Panc1 (cell line): Measurements from ENCODE around the gene WWOX. TPM values are rescaled to one million over a fixed set of nuclear protein-coding genes. Genes with fewer than 3 reads are reported as not detected.

Experiments used
- ATAC-seq: fragments of 200-7000 bp; cut with Tn5 transposase; 2 replicates; pipeline ENCODE4 v1.9.1; 2020; ENCODE audit warnings: mild to moderate bottlenecking, moderate library complexity
- BruUV-seq: library from RNA; stranded (reverse); fragments of 400-500 nt; replicated peaks from 2 replicates; lab custom pipeline; 2021; lab: Mats Ljungman, UMichigan
- CTCF ChIA-PET: fragments of 300-600 bp; sonication (Branson Sonifier 250); formaldehyde crosslinking; loops from one replicate; lab custom pipeline; 2022; ENCODE audit warnings: antibody characterized with exemption; lab: Charles Lee
- POLR2A ChIA-PET: fragments of 300-600 bp; sonication (Branson Sonifier 250); formaldehyde crosslinking; loops from one replicate; lab custom pipeline; 2022; ENCODE audit warnings: antibody characterized with exemption; lab: Charles Lee
- DNase-seq: peaks from one replicate; pipeline ENCODE4 v3.0.0-alpha.2; 2010; ENCODE audit warnings: low read depth, low spot score
- H3K27ac ChIP-seq: 2 replicates; pipeline ENCODE4 v1.5.1; 2011; ENCODE audit warnings: mild to moderate bottlenecking, low read length, inconsistent platforms
- H3K27me3 ChIP-seq: fragments of 200-500 bp; sonication (Bioruptor generic); 2 replicates; pipeline ENCODE4 v1.6.0; 2014; ENCODE audit warnings: low read length, inconsistent platforms; ENCODE audit not compliant: control insufficient read depth, insufficient read depth
- H3K36me3 ChIP-seq: fragments of 200-500 bp; sonication (Bioruptor generic); 2 replicates; pipeline ENCODE4 v1.5.1; 2014; ENCODE audit warnings: inconsistent platforms, mild to moderate bottlenecking, low read length, moderate library complexity; ENCODE audit not compliant: control insufficient read depth, insufficient read depth
- H3K4me1 ChIP-seq: 2 replicates; pipeline ENCODE4 v1.5.1; 2011; ENCODE audit warnings: inconsistent platforms, mild to moderate bottlenecking, low read length, moderate library complexity; ENCODE audit not compliant: control insufficient read depth, insufficient read depth
- H3K4me3 ChIP-seq, 2 experiments: 2 replicates each; pipeline ENCODE4 v1.5.1; 2011 to 2012; ENCODE audit warnings: low read depth in 2 of 2, low read length in 2 of 2, mild to moderate bottlenecking in 2 of 2, inconsistent platforms in 1 of 2, moderate library complexity in 1 of 2
- H3K9me3 ChIP-seq: fragments of 200-500 bp; sonication (Bioruptor generic); 2 replicates; pipeline ENCODE4 v1.5.1; 2014; ENCODE audit warnings: low read depth, mild to moderate bottlenecking, inconsistent platforms, low read length, moderate library complexity; ENCODE audit not compliant: control insufficient read depth, insufficient read depth
- POLR2AphosphoS5 ChIP-seq: IDR thresholded peaks from 2 replicates; pipeline ENCODE4 v1.6.1; 2012; ENCODE audit warnings: mild to moderate bottlenecking, low read depth, low read length, moderate library complexity
- SIN3A ChIP-seq: IDR thresholded peaks from 2 replicates; pipeline ENCODE4 v1.6.1; 2012; ENCODE audit warnings: low read depth, mild to moderate bottlenecking, low read length, moderate library complexity, borderline replicate concordance; ENCODE audit not compliant: insufficient read depth
- TCF7L2 ChIP-seq: IDR thresholded peaks from 2 replicates; pipeline ENCODE4 v1.6.1; 2011; ENCODE audit warnings: mild to moderate bottlenecking, low read depth, low read length, inconsistent platforms
- in situ Hi-C: cut with HindIII; loops from 2 replicates; pipeline ENCODE4 v1.10.0; 2016; ENCODE audit warnings: low sequenced_read_pairs, low pct_unique_long_range_greater_than_20kb
- intact Hi-C: fragments of 100-400 bp; cut with micrococcal nuclease; formaldehyde crosslinking; loops from one replicate; pipeline ENCODE4 v1.10.0; 2022; ENCODE audit not compliant: unreplicated experiment
- total RNA-seq: library from RNA; stranded (reverse); gene quantifications from one replicate; pipeline ENCODE4 v1.2.1, GENCODE V29; 2021; ENCODE audit not compliant: unreplicated experiment
- TF ChIP-seq, protein P1 (sequence below), 2 experiments: IDR thresholded peaks; 2 replicates each; pipeline ENCODE4 v1.6.1; 2011 to 2012; ENCODE audit warnings: low read depth in 2 of 2, control low read depth in 1 of 2, low read length in 1 of 2, mild to moderate bottlenecking in 1 of 2, moderate library complexity in 1 of 2; ENCODE audit not compliant: insufficient read depth in 1 of 2
- TF ChIP-seq, protein P2 (sequence below): fragments of 450-650 bp; IDR thresholded peaks from 2 replicates; pipeline ENCODE4 v1.5.1; 2017; ENCODE audit warnings: mild to moderate bottlenecking

The WWOX gene
- total RNA-seq, 1 experiment from 2014 or later: 12.5 TPM

DNA sequence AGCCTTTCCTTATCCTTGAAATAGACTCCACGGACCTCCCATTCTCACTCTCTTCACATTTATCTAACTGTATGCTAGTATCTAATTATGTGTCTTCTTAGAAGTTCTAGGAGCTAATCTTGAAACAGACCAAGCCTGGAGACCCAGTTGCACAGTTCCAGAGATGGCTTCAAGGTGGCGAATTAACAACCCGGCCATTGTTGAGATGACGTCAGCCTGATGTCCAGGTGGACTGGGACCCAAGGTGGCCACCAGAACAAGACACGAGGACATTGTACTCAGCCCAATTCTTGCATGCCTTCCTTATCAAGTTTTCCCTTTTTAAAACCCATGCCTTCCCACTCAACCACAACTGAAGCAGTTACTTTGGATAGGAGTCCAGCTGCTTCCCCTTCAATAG, 29.5 kb upstream of the WWOX start:
- intact Hi-C loops (no loop called here), in situ Hi-C loops (no loop called here)
- DNase-seq (no peak), ATAC-seq (no peak)
- TF ChIP-seq, protein P1, sequence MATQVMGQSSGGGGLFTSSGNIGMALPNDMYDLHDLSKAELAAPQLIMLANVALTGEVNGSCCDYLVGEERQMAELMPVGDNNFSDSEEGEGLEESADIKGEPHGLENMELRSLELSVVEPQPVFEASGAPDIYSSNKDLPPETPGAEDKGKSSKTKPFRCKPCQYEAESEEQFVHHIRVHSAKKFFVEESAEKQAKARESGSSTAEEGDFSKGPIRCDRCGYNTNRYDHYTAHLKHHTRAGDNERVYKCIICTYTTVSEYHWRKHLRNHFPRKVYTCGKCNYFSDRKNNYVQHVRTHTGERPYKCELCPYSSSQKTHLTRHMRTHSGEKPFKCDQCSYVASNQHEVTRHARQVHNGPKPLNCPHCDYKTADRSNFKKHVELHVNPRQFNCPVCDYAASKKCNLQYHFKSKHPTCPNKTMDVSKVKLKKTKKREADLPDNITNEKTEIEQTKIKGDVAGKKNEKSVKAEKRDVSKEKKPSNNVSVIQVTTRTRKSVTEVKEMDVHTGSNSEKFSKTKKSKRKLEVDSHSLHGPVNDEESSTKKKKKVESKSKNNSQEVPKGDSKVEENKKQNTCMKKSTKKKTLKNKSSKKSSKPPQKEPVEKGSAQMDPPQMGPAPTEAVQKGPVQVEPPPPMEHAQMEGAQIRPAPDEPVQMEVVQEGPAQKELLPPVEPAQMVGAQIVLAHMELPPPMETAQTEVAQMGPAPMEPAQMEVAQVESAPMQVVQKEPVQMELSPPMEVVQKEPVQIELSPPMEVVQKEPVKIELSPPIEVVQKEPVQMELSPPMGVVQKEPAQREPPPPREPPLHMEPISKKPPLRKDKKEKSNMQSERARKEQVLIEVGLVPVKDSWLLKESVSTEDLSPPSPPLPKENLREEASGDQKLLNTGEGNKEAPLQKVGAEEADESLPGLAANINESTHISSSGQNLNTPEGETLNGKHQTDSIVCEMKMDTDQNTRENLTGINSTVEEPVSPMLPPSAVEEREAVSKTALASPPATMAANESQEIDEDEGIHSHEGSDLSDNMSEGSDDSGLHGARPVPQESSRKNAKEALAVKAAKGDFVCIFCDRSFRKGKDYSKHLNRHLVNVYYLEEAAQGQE (IDR thresholded peaks at IDR 0.05; ENCODE audit: insufficient read depth in 1 of 2, low read depth in 2 of 2, low read length in 1 of 2): no peak
- no peaks in the 10 kb centered on the region for H3K36me3 ChIP-seq
- BruUV-seq: no TSS peak
- no peaks in the 10 kb centered on the region for H3K9me3 ChIP-seq
- CTCF ChIA-PET: no interaction called here
- H3K27me3 ChIP-seq: no peaks in the 10 kb centered on the region
- POLR2A ChIA-PET: no interaction called here
- H3K4me1 ChIP-seq: no peaks in the 10 kb centered on the region
- H3K4me3 ChIP-seq: no peak overlapping the region
- no peak overlapping the region for H3K27ac ChIP-seq

DNA sequence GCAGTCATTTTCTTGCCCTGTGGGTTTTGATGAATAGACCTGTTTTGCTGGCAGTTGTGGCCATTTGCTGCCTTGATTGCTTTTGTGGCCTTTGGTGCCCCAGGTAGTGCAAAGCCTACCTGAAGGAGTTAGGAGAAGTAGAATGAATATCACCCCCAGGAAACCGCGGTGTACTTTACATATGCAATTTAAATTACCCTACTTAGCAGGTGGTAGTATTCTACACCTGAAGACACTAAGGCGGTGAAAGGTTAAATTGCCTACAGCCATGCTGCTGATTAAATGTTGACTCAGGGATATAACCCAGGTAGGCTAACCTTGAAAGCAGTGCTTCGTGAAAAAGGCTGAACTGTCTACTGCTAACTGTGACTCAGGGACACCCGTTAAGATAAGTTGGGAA, 27.2 kb upstream of the WWOX start:
- ATAC-seq (no peak), DNase-seq (no peak)
- TF ChIP-seq, protein P2, sequence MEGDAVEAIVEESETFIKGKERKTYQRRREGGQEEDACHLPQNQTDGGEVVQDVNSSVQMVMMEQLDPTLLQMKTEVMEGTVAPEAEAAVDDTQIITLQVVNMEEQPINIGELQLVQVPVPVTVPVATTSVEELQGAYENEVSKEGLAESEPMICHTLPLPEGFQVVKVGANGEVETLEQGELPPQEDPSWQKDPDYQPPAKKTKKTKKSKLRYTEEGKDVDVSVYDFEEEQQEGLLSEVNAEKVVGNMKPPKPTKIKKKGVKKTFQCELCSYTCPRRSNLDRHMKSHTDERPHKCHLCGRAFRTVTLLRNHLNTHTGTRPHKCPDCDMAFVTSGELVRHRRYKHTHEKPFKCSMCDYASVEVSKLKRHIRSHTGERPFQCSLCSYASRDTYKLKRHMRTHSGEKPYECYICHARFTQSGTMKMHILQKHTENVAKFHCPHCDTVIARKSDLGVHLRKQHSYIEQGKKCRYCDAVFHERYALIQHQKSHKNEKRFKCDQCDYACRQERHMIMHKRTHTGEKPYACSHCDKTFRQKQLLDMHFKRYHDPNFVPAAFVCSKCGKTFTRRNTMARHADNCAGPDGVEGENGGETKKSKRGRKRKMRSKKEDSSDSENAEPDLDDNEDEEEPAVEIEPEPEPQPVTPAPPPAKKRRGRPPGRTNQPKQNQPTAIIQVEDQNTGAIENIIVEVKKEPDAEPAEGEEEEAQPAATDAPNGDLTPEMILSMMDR: no peak
- TF ChIP-seq POLR2AphosphoS5: no peak
- TF ChIP-seq, protein P1 (IDR thresholded peaks at IDR 0.05; ENCODE audit: insufficient read depth in 1 of 2, low read depth in 2 of 2, low read length in 1 of 2): no peak
- TF ChIP-seq TCF7L2: no peak
- no peak for TF ChIP-seq SIN3A
- H3K4me1 ChIP-seq: no peaks in the 10 kb centered on the region
- H3K27me3 ChIP-seq: no peaks in the 10 kb centered on the region
- CTCF ChIA-PET: no interaction called here
- H3K36me3 ChIP-seq: no peaks in the 10 kb centered on the region
- intact Hi-C loops (no loop called here), in situ Hi-C loops (no loop called here)
- no peaks in the 10 kb centered on the region for H3K9me3 ChIP-seq
- no peak overlapping the region for H3K27ac ChIP-seq
- no TSS peak for BruUV-seq
- POLR2A ChIA-PET: no interaction called here
- H3K4me3 ChIP-seq: no peak overlapping the region
